Body of pancreas (tissue), 4 donors: Measurements from ENCODE around the gene GTF3C5.
"Not testable (repeated sequence)": the region's sequence is repeated elsewhere in the genome, so short reads cannot be mapped to it uniquely, and the experiment has no call there.

Experiments used
- CTCF ChIP-seq, 7 experiments: fragments of 450-650 bp in 4 of 7; fragments of 200-600 bp in 3 of 7; sonication (generic) in 3 of 7; IDR thresholded peaks; one replicate each; pipeline ENCODE4 v1.5.1; 2016 to 2019; ENCODE audit warnings: antibody characterized with exemption in 7 of 7
- POLR2A ChIP-seq, 3 donors: fragments of 450-650 bp; IDR thresholded peaks; one replicate each; pipeline ENCODE4 v1.6.1; 2016; ENCODE audit warnings: antibody characterized with exemption in 3 of 3, mild to moderate bottlenecking in 2 of 3

GRCh38 chr9:132989998-132990557 is 40.7 kb upstream of the GTF3C5 start:
- TF ChIP-seq POLR2A, CTCF (IDR thresholded peaks at IDR 0.05): not testable (repeated sequence)
